HL-60 (cell line): ENCODE measurements around the gene SLC17A8.

Experiments
- DNase-seq, 2 experiments: peaks; one replicate each; pipeline ENCODE4 v3.0.0-alpha.2; 2010 to 2020; ENCODE audit warnings: low read depth in 1 of 2, low spot score in 1 of 2
- H3K27ac ChIP-seq: fragments of 250-450 bp; sonication (Bioruptor Pico); replicated peaks from 2 replicates; pipeline ENCODE4 v1.5.1; 2020; ENCODE audit warnings: mild to moderate bottlenecking, moderate library complexity
- H3K27me3 ChIP-seq: fragments of 250-450 bp; sonication (Bioruptor Pico); 2 replicates; pipeline ENCODE4 v1.5.1; 2021; ENCODE audit warnings: mild to moderate bottlenecking, moderate library complexity; ENCODE audit not compliant: insufficient read depth, poor library complexity, severe bottlenecking
- H3K4me3 ChIP-seq: replicated peaks from 2 replicates; pipeline ENCODE4 v1.5.1; 2011; ENCODE audit warnings: mild to moderate bottlenecking, control low read depth, low read length; ENCODE audit not compliant: insufficient read depth
- GABPA ChIP-seq: IDR thresholded peaks from 2 replicates; pipeline ENCODE4 v1.6.1; 2012; ENCODE audit warnings: low read depth
- POLR2AphosphoS5 ChIP-seq: IDR thresholded peaks from 2 replicates; pipeline ENCODE4 v1.6.1; 2012; ENCODE audit warnings: low read depth
- SPI1 ChIP-seq: IDR thresholded peaks from 2 replicates; pipeline ENCODE4 v1.6.1; 2012; ENCODE audit warnings: low read depth, mild to moderate bottlenecking, borderline replicate concordance
- TF ChIP-seq, protein P1 (sequence below): IDR thresholded peaks from 2 replicates; pipeline ENCODE4 v1.6.1; 2012; ENCODE audit warnings: low read depth; ENCODE audit not compliant: insufficient replicate concordance
- TF ChIP-seq, protein P2 (sequence below): IDR thresholded peaks from one replicate; pipeline ENCODE4 v1.5.1; 2011; ENCODE audit warnings: low read length, control low read depth, inconsistent platforms; ENCODE audit not compliant: insufficient read depth

Gene SLC17A8

DNA sequence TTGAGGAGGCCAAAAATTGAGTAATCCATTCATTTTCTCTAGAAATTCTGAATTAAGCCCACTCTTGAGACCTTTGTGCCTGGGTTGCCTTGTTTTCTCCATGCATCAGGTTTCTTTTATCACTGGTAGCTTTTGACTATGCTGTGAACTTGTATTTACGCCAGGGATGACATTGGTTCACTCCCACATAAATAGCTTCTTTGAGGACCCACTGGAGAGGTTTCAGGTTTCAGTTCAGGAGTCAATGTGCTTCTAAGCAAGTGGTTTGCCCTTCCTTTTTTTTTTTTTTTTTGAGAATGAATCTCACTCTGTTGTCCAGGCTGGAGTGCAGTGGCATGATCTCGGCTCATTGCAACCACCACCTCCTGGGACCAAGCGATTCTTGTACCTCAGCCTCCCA, 10.2 kb upstream of the SLC17A8 start:
- DNase-seq: no peak
- TF ChIP-seq, protein P1, sequence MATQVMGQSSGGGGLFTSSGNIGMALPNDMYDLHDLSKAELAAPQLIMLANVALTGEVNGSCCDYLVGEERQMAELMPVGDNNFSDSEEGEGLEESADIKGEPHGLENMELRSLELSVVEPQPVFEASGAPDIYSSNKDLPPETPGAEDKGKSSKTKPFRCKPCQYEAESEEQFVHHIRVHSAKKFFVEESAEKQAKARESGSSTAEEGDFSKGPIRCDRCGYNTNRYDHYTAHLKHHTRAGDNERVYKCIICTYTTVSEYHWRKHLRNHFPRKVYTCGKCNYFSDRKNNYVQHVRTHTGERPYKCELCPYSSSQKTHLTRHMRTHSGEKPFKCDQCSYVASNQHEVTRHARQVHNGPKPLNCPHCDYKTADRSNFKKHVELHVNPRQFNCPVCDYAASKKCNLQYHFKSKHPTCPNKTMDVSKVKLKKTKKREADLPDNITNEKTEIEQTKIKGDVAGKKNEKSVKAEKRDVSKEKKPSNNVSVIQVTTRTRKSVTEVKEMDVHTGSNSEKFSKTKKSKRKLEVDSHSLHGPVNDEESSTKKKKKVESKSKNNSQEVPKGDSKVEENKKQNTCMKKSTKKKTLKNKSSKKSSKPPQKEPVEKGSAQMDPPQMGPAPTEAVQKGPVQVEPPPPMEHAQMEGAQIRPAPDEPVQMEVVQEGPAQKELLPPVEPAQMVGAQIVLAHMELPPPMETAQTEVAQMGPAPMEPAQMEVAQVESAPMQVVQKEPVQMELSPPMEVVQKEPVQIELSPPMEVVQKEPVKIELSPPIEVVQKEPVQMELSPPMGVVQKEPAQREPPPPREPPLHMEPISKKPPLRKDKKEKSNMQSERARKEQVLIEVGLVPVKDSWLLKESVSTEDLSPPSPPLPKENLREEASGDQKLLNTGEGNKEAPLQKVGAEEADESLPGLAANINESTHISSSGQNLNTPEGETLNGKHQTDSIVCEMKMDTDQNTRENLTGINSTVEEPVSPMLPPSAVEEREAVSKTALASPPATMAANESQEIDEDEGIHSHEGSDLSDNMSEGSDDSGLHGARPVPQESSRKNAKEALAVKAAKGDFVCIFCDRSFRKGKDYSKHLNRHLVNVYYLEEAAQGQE: no peak
- TF ChIP-seq, protein P2, sequence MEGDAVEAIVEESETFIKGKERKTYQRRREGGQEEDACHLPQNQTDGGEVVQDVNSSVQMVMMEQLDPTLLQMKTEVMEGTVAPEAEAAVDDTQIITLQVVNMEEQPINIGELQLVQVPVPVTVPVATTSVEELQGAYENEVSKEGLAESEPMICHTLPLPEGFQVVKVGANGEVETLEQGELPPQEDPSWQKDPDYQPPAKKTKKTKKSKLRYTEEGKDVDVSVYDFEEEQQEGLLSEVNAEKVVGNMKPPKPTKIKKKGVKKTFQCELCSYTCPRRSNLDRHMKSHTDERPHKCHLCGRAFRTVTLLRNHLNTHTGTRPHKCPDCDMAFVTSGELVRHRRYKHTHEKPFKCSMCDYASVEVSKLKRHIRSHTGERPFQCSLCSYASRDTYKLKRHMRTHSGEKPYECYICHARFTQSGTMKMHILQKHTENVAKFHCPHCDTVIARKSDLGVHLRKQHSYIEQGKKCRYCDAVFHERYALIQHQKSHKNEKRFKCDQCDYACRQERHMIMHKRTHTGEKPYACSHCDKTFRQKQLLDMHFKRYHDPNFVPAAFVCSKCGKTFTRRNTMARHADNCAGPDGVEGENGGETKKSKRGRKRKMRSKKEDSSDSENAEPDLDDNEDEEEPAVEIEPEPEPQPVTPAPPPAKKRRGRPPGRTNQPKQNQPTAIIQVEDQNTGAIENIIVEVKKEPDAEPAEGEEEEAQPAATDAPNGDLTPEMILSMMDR: no peak
- TF ChIP-seq GABPA (no peak), POLR2AphosphoS5 (no peak), SPI1 (no peak)
- Histone ChIP-seq H3K4me3 (no peak overlapping the region), H3K27ac (no peak overlapping the region), H3K27me3 (no peaks in the 10 kb centered on the region)

DNA sequence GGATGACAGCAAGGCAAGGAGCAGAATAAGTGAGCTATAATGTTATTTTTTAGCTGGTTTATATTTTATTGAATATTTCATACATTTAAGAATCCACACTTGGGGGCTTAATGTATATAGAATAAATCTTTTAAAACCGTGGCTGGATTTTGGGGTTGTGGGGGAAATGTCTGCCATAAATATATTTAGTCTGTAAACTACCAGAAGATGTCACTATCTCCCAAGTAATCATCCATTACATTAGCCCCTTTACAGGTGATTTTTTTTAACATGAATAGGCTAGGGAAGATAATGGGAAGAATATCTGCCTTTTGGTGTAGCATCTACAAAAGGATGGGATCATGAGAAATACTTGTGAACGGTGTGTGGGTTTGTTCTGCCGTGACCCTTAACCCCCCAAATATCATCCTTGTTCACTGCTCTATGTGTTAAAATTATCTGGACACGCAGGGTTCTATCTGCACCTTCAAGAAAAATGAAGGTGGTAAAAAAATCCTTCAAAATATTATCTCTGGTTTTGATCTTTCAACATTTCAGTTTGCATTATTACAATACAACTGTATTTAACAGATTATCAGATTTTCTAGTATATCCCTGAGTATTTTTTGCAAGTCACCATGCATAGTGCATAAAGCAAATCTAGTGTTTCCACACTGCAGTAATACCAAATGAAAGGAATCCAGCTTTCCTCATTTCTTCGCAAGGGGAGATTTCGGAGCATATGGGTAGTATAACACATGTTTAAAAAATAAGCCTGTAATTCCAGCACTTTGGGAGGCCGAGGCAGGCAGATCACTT, 8.0 kb upstream of the SLC17A8 start:
- no peak overlapping the region for H3K4me3 ChIP-seq
- TF ChIP-seq, protein P1: no peak
- TF ChIP-seq, protein P2: no peak
- TF ChIP-seq SPI1 (no peak), POLR2AphosphoS5 (no peak), GABPA (no peak)
- H3K27ac ChIP-seq: no peak overlapping the region
- H3K27me3 ChIP-seq: no peaks in the 10 kb centered on the region
- DNase-seq: no peak

DNA sequence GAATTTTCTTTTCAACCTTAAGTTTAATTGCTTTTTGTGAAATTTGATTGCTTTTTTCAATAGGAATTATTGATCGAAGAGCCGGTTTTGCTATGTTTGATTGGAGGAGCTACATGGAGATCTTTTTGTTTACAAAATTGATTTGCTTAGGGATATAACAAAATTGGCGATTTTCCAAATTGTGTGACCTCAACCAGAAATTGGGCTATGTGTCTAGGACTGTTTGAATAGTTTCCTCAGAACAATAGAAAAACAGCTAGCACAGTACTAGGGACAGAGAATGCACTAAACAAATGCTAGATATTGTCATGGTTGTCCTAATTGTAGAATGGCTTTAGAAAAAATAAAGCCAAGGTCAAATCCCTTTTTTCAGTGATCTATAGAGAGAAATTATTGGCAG, 2.4 kb downstream of the SLC17A8 start:
- no peak overlapping the region for H3K4me3 ChIP-seq
- TF ChIP-seq GABPA (no peak), SPI1 (no peak), POLR2AphosphoS5 (no peak)
- TF ChIP-seq, protein P2: no peak
- TF ChIP-seq, protein P1: no peak
- DNase-seq: no peak
- peaks cover 1% of the 10 kb centered on the region for H3K27me3 ChIP-seq
- H3K27ac ChIP-seq: no peak overlapping the region
